Glutamatergic neuron (in vitro differentiated cells): Measurements from ENCODE around the gene EML6. TPM values are rescaled to one million over a fixed set of nuclear protein-coding genes. Genes with fewer than 3 reads are reported as not detected.

Experiments used
- DNase-seq: peaks from one replicate; pipeline ENCODE4 v3.0.0; 2022
- H3K27ac Mint-ChIP-seq: one replicate; pipeline ENCODE4 v1.8.0; 2020; ENCODE audit warnings: mild to moderate bottlenecking, mixed read lengths, inconsistent platforms; ENCODE audit not compliant: unreplicated experiment
- H3K27me3 Mint-ChIP-seq: one replicate; pipeline ENCODE4 v1.8.0; 2020; ENCODE audit warnings: mild to moderate bottlenecking, moderate library complexity, mixed read lengths, inconsistent platforms; ENCODE audit not compliant: unreplicated experiment
- H3K36me3 Mint-ChIP-seq: one replicate; pipeline ENCODE4 v1.8.0; 2020; ENCODE audit warnings: mild to moderate bottlenecking, mixed read lengths, inconsistent platforms; ENCODE audit not compliant: unreplicated experiment
- H3K4me1 Mint-ChIP-seq: one replicate; pipeline ENCODE4 v1.8.0; 2020; ENCODE audit warnings: mild to moderate bottlenecking, low read depth, mixed read lengths, inconsistent platforms; ENCODE audit not compliant: unreplicated experiment
- H3K4me3 Mint-ChIP-seq: one replicate; pipeline ENCODE4 v1.8.0; 2020; ENCODE audit warnings: mild to moderate bottlenecking, mixed read lengths, inconsistent platforms; ENCODE audit not compliant: unreplicated experiment
- H3K9me3 Mint-ChIP-seq: one replicate; pipeline ENCODE4 v1.8.0; 2020; ENCODE audit warnings: mild to moderate bottlenecking, moderate library complexity, mixed read lengths, inconsistent platforms; ENCODE audit not compliant: unreplicated experiment
- total RNA-seq: library from RNA; stranded (reverse); fragmentation: NEBNext Ultra II Directional; extraction: Animal tissue kit (Norgen Biotek cat#: 25700); gene quantifications from one replicate; pipeline ENCODE4 v1.2.1, GENCODE V29; 2021; ENCODE audit not compliant: unreplicated experiment
- TF ChIP-seq, protein P1 (sequence below): fragments of 200-600 bp; sonication (generic); IDR thresholded peaks from one replicate; pipeline ENCODE4 v1.5.0; 2021; ENCODE audit not compliant: partially characterized antibody, unreplicated experiment

The EML6 gene
- total RNA-seq, 1 donor from 2014 or later: 0.91 TPM

DNA sequence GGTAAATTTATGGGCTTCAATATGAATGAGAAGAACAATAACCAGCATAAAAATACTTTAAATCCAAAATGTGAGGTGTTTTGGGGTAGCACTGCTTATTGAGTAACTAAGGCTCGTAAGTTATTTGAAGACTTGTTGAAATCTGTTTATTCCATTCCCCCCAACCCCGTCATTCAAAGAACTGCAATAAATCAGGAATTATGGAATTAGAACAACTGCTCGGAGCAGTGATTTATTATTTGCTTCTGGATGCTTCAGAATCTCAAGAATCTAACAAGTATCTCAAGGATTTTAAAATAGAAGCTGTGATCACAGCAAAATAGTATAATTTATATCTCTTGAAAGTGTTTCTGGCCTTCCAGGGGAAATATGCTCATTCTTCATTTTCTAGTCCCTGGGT, 86.8 kb downstream of the EML6 start:
- H3K27me3 Mint-ChIP-seq: no peaks in the 10 kb centered on the region
- H3K27ac Mint-ChIP-seq: no peak overlapping the region
- H3K36me3 Mint-ChIP-seq: no peaks in the 10 kb centered on the region
- no peak for DNase-seq
- no peak overlapping the region for H3K4me3 Mint-ChIP-seq
- no peaks in the 10 kb centered on the region for H3K9me3 Mint-ChIP-seq
- peaks cover 4% of the 10 kb centered on the region for H3K4me1 Mint-ChIP-seq
- TF ChIP-seq, protein P1, sequence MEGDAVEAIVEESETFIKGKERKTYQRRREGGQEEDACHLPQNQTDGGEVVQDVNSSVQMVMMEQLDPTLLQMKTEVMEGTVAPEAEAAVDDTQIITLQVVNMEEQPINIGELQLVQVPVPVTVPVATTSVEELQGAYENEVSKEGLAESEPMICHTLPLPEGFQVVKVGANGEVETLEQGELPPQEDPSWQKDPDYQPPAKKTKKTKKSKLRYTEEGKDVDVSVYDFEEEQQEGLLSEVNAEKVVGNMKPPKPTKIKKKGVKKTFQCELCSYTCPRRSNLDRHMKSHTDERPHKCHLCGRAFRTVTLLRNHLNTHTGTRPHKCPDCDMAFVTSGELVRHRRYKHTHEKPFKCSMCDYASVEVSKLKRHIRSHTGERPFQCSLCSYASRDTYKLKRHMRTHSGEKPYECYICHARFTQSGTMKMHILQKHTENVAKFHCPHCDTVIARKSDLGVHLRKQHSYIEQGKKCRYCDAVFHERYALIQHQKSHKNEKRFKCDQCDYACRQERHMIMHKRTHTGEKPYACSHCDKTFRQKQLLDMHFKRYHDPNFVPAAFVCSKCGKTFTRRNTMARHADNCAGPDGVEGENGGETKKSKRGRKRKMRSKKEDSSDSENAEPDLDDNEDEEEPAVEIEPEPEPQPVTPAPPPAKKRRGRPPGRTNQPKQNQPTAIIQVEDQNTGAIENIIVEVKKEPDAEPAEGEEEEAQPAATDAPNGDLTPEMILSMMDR: no peak

DNA sequence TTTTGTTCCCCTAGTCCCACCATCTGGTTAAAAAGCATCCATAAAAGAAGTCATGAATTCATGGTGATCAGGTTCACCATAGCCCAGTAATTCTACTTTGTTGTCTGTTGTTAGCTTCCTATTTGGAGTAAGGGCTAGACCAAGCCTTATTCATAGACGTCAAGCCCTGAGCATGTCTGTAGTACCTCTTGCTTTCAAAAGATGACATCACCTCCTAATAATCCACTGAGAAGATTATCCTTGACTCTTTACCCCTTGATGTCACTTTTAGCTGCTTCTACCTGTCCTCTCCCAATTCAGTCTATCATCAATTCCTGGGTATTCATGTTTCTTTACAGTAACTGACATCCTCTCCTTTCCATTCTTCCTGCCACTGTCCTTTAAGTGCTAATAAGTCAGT, 90.1 kb downstream of the EML6 start:
- Mint-ChIP-seq H3K27me3 (no peaks in the 10 kb centered on the region), H3K9me3 (no peaks in the 10 kb centered on the region), H3K4me1 (peaks cover 1% of the 10 kb centered on the region), H3K36me3 (no peaks in the 10 kb centered on the region), H3K27ac (no peak overlapping the region), H3K4me3 (peak overlapping the region; percentile 8)
- TF ChIP-seq, protein P1: no peak
- DNase-seq: no peak

DNA sequence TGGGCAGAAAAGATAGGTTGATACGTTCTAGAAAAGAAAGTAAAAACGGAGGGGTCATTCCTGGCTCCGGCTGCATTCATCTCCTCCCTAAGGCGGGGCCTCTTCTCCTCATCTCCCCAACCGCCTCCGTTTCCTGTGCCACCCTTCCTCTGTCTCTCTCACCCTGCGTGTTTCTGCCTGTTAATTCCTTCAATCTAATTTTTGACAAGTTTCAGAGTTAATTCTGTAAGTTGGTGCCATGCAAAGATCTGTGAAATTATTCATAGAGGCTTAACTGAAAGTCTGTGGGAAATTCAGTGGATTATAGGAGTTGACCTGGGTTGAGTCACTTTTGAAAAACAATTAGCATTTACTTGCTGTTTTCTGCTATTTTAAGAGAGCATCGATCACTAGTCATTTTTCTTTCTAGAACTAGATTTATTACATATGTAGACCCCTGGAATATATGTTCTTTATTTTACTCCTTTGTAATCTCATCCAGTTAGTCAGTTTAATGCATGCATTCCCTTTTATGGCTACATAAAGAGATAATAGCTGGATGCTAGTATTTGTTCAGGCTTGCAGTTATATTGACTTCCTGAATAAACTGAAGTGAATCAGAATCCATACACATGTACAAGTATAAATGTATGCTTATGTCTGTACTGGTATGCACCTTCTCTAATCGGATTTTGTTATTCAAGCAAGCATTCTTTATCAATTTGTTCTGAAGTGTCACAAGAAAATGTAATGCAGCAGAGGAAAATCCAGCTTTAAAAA, 91.1 kb downstream of the EML6 start:
- H3K9me3 Mint-ChIP-seq: no peaks in the 10 kb centered on the region
- no peak overlapping the region for H3K4me3 Mint-ChIP-seq
- no peak overlapping the region for H3K27ac Mint-ChIP-seq
- H3K27me3 Mint-ChIP-seq: no peaks in the 10 kb centered on the region
- no peak for DNase-seq
- H3K4me1 Mint-ChIP-seq: no peaks in the 10 kb centered on the region
- no peaks in the 10 kb centered on the region for H3K36me3 Mint-ChIP-seq
- TF ChIP-seq, protein P1: no peak

GRCh38 chr2:54815148-54815539, 91.7 kb downstream of the EML6 start:
- TF ChIP-seq, protein P1: no peak
- Mint-ChIP-seq H3K27me3 (no peaks in the 10 kb centered on the region), H3K4me1 (no peaks in the 10 kb centered on the region), H3K9me3 (no peaks in the 10 kb centered on the region), H3K27ac (no peak overlapping the region), H3K36me3 (no peaks in the 10 kb centered on the region), H3K4me3 (no peak overlapping the region)
- DNase-seq: no peak

- no peak for DNase-seq
- no peaks in the 10 kb centered on the region for H3K36me3 Mint-ChIP-seq
- H3K27ac Mint-ChIP-seq: no peak overlapping the region
- H3K4me1 Mint-ChIP-seq: no peaks in the 10 kb centered on the region
- TF ChIP-seq, protein P1: no peak
- H3K27me3 Mint-ChIP-seq: no peaks in the 10 kb centered on the region
- no peak overlapping the region for H3K4me3 Mint-ChIP-seq
- no peaks in the 10 kb centered on the region for H3K9me3 Mint-ChIP-seq
Measured at GRCh38 chr2:54818226-54818625, 94.8 kb downstream of the EML6 start.
